HepG2 (cell line): ENCODE measurements around the gene TBC1D14. TPM values are rescaled to one million over a fixed set of nuclear protein-coding genes. Genes with fewer than 3 reads are reported as not detected.

Experiments
- HNF1B ChIP-seq: sonication (generic); formaldehyde crosslinking; IDR thresholded peaks from 2 replicates; pipeline ENCODE4 v1.5.1; 2020; ENCODE audit warnings: mild to moderate bottlenecking, moderate library complexity, missing genetic modification reagents
- HOXA5 ChIP-seq: sonication (generic); formaldehyde crosslinking; IDR thresholded peaks from 2 replicates; pipeline ENCODE4 v1.4.0; 2020; ENCODE audit warnings: missing genetic modification reagents
- MBNL3 ChIP-seq: fragments of 250-450 bp; sonication (Bioruptor Pico); conservative IDR thresholded peaks from 2 replicates; pipeline ENCODE4 v1.8.0; 2022; ENCODE audit warnings: mild to moderate bottlenecking, inconsistent platforms
- MED13 ChIP-seq: sonication (generic); formaldehyde crosslinking; IDR thresholded peaks from 2 replicates; pipeline ENCODE4 v1.5.0; 2020; ENCODE audit warnings: missing genetic modification reagents
- MXD1 ChIP-seq: sonication (generic); formaldehyde crosslinking; IDR thresholded peaks from 2 replicates; pipeline ENCODE4 v1.4.0; 2020; ENCODE audit warnings: mild to moderate bottlenecking, missing genetic modification reagents
- REXO4 ChIP-seq: sonication (generic); formaldehyde crosslinking; IDR thresholded peaks from 2 replicates; pipeline ENCODE4 v1.8.0; 2022; ENCODE audit warnings: missing genetic modification reagents, mild to moderate bottlenecking, borderline replicate concordance
- RXRA ChIP-seq: sonication (generic); formaldehyde crosslinking; IDR thresholded peaks from 2 replicates; pipeline ENCODE4 v1.5.1; 2020; ENCODE audit warnings: missing genetic modification reagents
- SRSF1 ChIP-seq: fragments of 200-400 bp; formaldehyde crosslinking; optimal IDR thresholded peaks from 2 replicates; pipeline ENCODE3; 2017; ENCODE audit warnings: mild to moderate bottlenecking, low read depth, low read length, moderate library complexity
- TFDP1 ChIP-seq: IDR thresholded peaks from 2 replicates; pipeline ENCODE4 v1.6.1; 2016; ENCODE audit warnings: missing compliant biosample characterization, missing genetic modification reagents, borderline replicate concordance
- TRAFD1 ChIP-seq: sonication (generic); formaldehyde crosslinking; IDR thresholded peaks from 2 replicates; pipeline ENCODE4 v1.5.1; 2020; ENCODE audit warnings: missing genetic modification reagents, mild to moderate bottlenecking, borderline replicate concordance
- ZBTB44 ChIP-seq: sonication (generic); formaldehyde crosslinking; IDR thresholded peaks from 2 replicates; pipeline ENCODE4 v1.4.0; 2020; ENCODE audit warnings: missing genetic modification reagents
- ZBTB7A ChIP-seq: sonication (generic); formaldehyde crosslinking; IDR thresholded peaks from 2 replicates; pipeline ENCODE4 v1.8.0; 2022; ENCODE audit warnings: mild to moderate bottlenecking, missing genetic modification reagents
- ZFY ChIP-seq: sonication (generic); formaldehyde crosslinking; IDR thresholded peaks from 2 replicates; pipeline ENCODE4 v1.4.0; 2020; ENCODE audit warnings: missing genetic modification reagents
- ZNF136 ChIP-seq: sonication (generic); formaldehyde crosslinking; IDR thresholded peaks from 2 replicates; pipeline ENCODE4 v1.8.1; 2022; ENCODE audit warnings: low read depth, mild to moderate bottlenecking, moderate library complexity, missing genetic modification reagents
- ZNF224 ChIP-seq: sonication (generic); formaldehyde crosslinking; IDR thresholded peaks from 2 replicates; pipeline ENCODE4 v1.5.0; 2020; ENCODE audit warnings: mild to moderate bottlenecking, missing genetic modification reagents
- ZNF614 ChIP-seq: IDR thresholded peaks from 2 replicates; pipeline ENCODE4 v1.6.1; 2018; ENCODE audit warnings: missing biosample characterization, missing genetic modification reagents, inconsistent platforms, borderline replicate concordance
- ZNF615 ChIP-seq: sonication (generic); formaldehyde crosslinking; IDR thresholded peaks from 2 replicates; pipeline ENCODE4 v1.5.0; 2020; ENCODE audit warnings: mild to moderate bottlenecking, missing genetic modification reagents, borderline replicate concordance
- ZNF709 ChIP-seq: sonication (generic); formaldehyde crosslinking; IDR thresholded peaks from 2 replicates; pipeline ENCODE4 v1.5.0; 2020; ENCODE audit warnings: mild to moderate bottlenecking, missing genetic modification reagents
- ZNF713 ChIP-seq: sonication (generic); formaldehyde crosslinking; IDR thresholded peaks from 2 replicates; pipeline ENCODE4 v1.4.0; 2020; ENCODE audit warnings: mild to moderate bottlenecking, missing genetic modification reagents
- ZNF720 ChIP-seq: sonication (generic); formaldehyde crosslinking; IDR thresholded peaks from 2 replicates; pipeline ENCODE4 v1.4.0; 2020; ENCODE audit warnings: missing genetic modification reagents
- ZNF770 ChIP-seq: sonication (generic); formaldehyde crosslinking; IDR thresholded peaks from 2 replicates; pipeline ENCODE4 v1.5.0; 2020; ENCODE audit warnings: mild to moderate bottlenecking, missing genetic modification reagents
- ZSCAN9 ChIP-seq: IDR thresholded peaks from 2 replicates; pipeline ENCODE4 v1.6.1; 2016; ENCODE audit warnings: borderline replicate concordance
- polyA plus RNA-seq, 8 experiments: library from polyadenylated mRNA; depleted of rRNA in 3 of 8; stranded (reverse) in 7 of 8; unstranded in 1 of 8; fragments of >200 nt; fragmentation: Illumina TruSeq in 4 of 8; extraction: Trizol in 4 of 8; gene quantifications; 2 replicates each; pipeline versions ENCODE4 v1.2.1 to v1.2.3, GENCODE V29; 2011 to 2016; ENCODE audit warnings: low read depth in 4 of 8, missing spikeins in 1 of 8, mixed read lengths in 1 of 8; ENCODE audit not compliant: insufficient read depth in 1 of 8
- total RNA-seq, 5 experiments: library from RNA; depleted of rRNA; stranded (reverse); fragments of >200 nt; fragmentation: Illumina TruSeq; extraction: Trizol; gene quantifications; 2 replicates each; pipeline ENCODE4 v1.2.3, GENCODE V29; 2016; ENCODE audit warnings: low read depth in 1 of 5

Gene TBC1D14
- total and polyA plus RNA-seq, 2 of the 13 experiments (the other 11 are each of a cell fraction or from before 2014, with no cell fraction given), result 29.5 to 46.5 TPM

GRCh38 chr4:6910340-6910959, 824 bp downstream of the TBC1D14 start (continued):
- peak; percentile 46; the same call in 1 of the 2 replicates for TF ChIP-seq ZBTB7A (CRISPR knock-in tag)
- no peak for TF ChIP-seq ZBTB44
- TF ChIP-seq ZNF709 (CRISPR knock-in tag), result no peak
- TF ChIP-seq MBNL3 (CRISPR knock-in tag), result no peak
- no peak for TF ChIP-seq TFDP1 (CRISPR knock-in tag)
- TF ChIP-seq ZNF614 (CRISPR knock-in tag), result no peak
- TF ChIP-seq ZNF770, result peak; percentile 74
- no peak for TF ChIP-seq ZNF720
- no peak for TF ChIP-seq TRAFD1 (CRISPR knock-in tag)
- TF ChIP-seq MXD1, result peak; percentile 37; the same call in 1 of the 2 replicates
- TF ChIP-seq HOXA5 (CRISPR knock-in tag), result no peak
- TF ChIP-seq RXRA (CRISPR knock-in tag), result peak; percentile 52; the same call in 1 of the 2 replicates
- TF ChIP-seq MED13, result no peak
- no peak for TF ChIP-seq ZFY (CRISPR knock-in tag)
- no peak for TF ChIP-seq ZNF713 (CRISPR knock-in tag)
- TF ChIP-seq SRSF1, result no peak
- TF ChIP-seq HNF1B (CRISPR knock-in tag), result peak; percentile 71; the same call in 1 of the 2 replicates
- TF ChIP-seq ZNF224 (CRISPR knock-in tag), result no peak
- TF ChIP-seq ZNF136 (CRISPR knock-in tag), result 0 out of 2 replicates have a peak, but pooled peaks have one; percentile 58
- TF ChIP-seq ZNF615 (CRISPR knock-in tag), result no peak
- no peak for TF ChIP-seq REXO4
- TF ChIP-seq ZSCAN9 (CRISPR knock-in tag), result no peak
